ENCODE measurements around the gene C9orf85.
A peak's percentile ranks its signal among the peaks of the same experiment; 100 is the strongest.

C9orf85 gene

DNA sequence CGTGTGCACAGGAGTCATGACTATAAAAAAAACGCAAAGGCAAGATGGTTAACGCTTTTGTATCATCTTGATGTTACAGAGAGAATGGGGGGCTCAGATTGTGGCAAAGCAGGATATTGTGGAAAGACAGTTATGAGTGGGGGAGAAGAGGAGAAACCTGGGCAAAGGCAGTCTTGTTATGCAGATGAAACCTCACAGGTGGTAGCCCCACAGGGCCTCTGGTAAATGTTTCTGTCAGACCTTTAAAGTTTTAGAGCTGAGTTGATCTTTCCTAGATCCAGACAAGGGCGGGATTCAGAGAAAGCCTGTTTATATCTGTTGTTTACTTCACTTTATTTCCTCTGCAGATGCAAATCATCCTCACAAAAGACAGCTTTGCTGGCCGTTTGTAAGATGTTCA lies 55.2 kb downstream of the C9orf85 start:
- Histone ChIP-seq H3K27me3 (ENCODE audit: insufficient read depth, poor library complexity, severe bottlenecking) (no peaks in the 10 kb centered on the region), H3K27ac (replicated peaks) (no peak overlapping the region), H3K4me3 (replicated peaks; ENCODE audit: insufficient read depth, low read length) (no peak overlapping the region)
- no peak for DNase-seq (ENCODE audit: low read depth in 1 of 2, low spot score in 1 of 2)
- TF ChIP-seq SPI1 (IDR thresholded peaks at IDR 0.05; ENCODE audit: borderline replicate concordance, low read depth) (no peak), CTCF (IDR thresholded peaks at IDR 0.05; ENCODE audit: insufficient read depth, low read length) (no peak), REST (IDR thresholded peaks at IDR 0.05; ENCODE audit: insufficient replicate concordance, low read depth) (no peak), POLR2AphosphoS5 (IDR thresholded peaks at IDR 0.05; ENCODE audit: low read depth) (no peak), GABPA (IDR thresholded peaks at IDR 0.05; ENCODE audit: low read depth) (no peak)

- Histone ChIP-seq H3K27me3 (ENCODE audit: insufficient read depth, poor library complexity, severe bottlenecking) (no peaks in the 10 kb centered on the region), H3K4me3 (replicated peaks; ENCODE audit: insufficient read depth, low read length) (no peak overlapping the region), H3K27ac (replicated peaks) (no peak overlapping the region)
- DNase-seq (ENCODE audit: low read depth in 1 of 2, low spot score in 1 of 2) = no peak
- TF ChIP-seq GABPA (IDR thresholded peaks at IDR 0.05; ENCODE audit: low read depth) = no peak
- TF ChIP-seq REST (IDR thresholded peaks at IDR 0.05; ENCODE audit: insufficient replicate concordance, low read depth) = no peak
- no peak for TF ChIP-seq CTCF (IDR thresholded peaks at IDR 0.05; ENCODE audit: insufficient read depth, low read length)
- no peak for TF ChIP-seq SPI1 (IDR thresholded peaks at IDR 0.05; ENCODE audit: borderline replicate concordance, low read depth)
- no peak for TF ChIP-seq POLR2AphosphoS5 (IDR thresholded peaks at IDR 0.05; ENCODE audit: low read depth)
Measured at GRCh38 chr9:71968541-71969090, 57.2 kb downstream of the C9orf85 start.

GRCh38 chr9:71975833-71976232 lies 64.4 kb downstream of the C9orf85 start:
- DNase-seq (ENCODE audit: low read depth in 1 of 2, low spot score in 1 of 2) = no peak
- no peak overlapping the region for H3K4me3 ChIP-seq (replicated peaks; ENCODE audit: insufficient read depth, low read length)
- no peaks in the 10 kb centered on the region for H3K27me3 ChIP-seq (ENCODE audit: insufficient read depth, poor library complexity, severe bottlenecking)
- no peak overlapping the region for H3K27ac ChIP-seq (replicated peaks)
- TF ChIP-seq POLR2AphosphoS5 (IDR thresholded peaks at IDR 0.05; ENCODE audit: low read depth) (no peak), CTCF (IDR thresholded peaks at IDR 0.05; ENCODE audit: insufficient read depth, low read length) (peak; percentile 2)

DNA sequence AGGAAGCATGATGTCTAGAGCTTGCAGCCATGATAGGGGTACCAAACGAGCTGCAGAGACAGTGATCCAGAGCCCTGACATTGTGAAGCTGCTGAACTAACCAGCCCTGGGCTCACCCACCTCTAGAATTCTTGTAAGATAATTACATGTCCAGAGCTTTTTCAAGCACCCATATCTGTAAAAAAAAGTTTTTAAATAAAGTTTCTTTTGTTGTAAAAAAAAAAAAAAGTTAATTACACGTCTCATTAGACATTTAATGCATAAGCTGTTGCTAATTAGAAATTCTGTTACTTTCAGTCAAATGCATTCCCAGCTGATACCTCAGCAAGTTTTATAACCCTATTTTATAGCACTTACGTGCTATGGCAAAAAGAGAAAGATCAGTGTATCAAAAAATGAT lies 65.6 kb downstream of the C9orf85 start:
- no peaks in the 10 kb centered on the region for H3K27me3 ChIP-seq (ENCODE audit: insufficient read depth, poor library complexity, severe bottlenecking)
- no peak overlapping the region for H3K4me3 ChIP-seq (replicated peaks; ENCODE audit: insufficient read depth, low read length)
- H3K27ac ChIP-seq (replicated peaks) = no peak overlapping the region
- no peak for DNase-seq (ENCODE audit: low read depth in 1 of 2, low spot score in 1 of 2)
- TF ChIP-seq GABPA (IDR thresholded peaks at IDR 0.05; ENCODE audit: low read depth) = no peak
- TF ChIP-seq SPI1 (IDR thresholded peaks at IDR 0.05; ENCODE audit: borderline replicate concordance, low read depth) = no peak
- no peak for TF ChIP-seq POLR2AphosphoS5 (IDR thresholded peaks at IDR 0.05; ENCODE audit: low read depth)
- no peak for TF ChIP-seq CTCF (IDR thresholded peaks at IDR 0.05; ENCODE audit: insufficient read depth, low read length)
- no peak for TF ChIP-seq REST (IDR thresholded peaks at IDR 0.05; ENCODE audit: insufficient replicate concordance, low read depth)

All from HL-60 (cell line).